Endothelial cell (in vitro differentiated cells): Measurements from ENCODE around the gene GAD2. TPM values are rescaled to one million over a fixed set of nuclear protein-coding genes. Genes with fewer than 3 reads are reported as not detected.

Experiments
- DNase-seq: peaks from one replicate; pipeline ENCODE4 v3.0.0; 2021; ENCODE audit warnings: low spot score
- H3K27ac Mint-ChIP-seq: one replicate; pipeline ENCODE4 v1.8.0; 2021; ENCODE audit warnings: mixed read lengths, inconsistent platforms; ENCODE audit not compliant: unreplicated experiment
- H3K27me3 Mint-ChIP-seq: one replicate; pipeline ENCODE4 v1.8.0; 2021; ENCODE audit warnings: mild to moderate bottlenecking, moderate library complexity, mixed read lengths, inconsistent platforms; ENCODE audit not compliant: unreplicated experiment
- H3K36me3 Mint-ChIP-seq: one replicate; pipeline ENCODE4 v1.8.0; 2021; ENCODE audit warnings: mild to moderate bottlenecking, low read depth, mixed read lengths, inconsistent platforms; ENCODE audit not compliant: unreplicated experiment
- H3K4me1 Mint-ChIP-seq: one replicate; pipeline ENCODE4 v1.8.0; 2021; ENCODE audit warnings: mild to moderate bottlenecking, mixed read lengths, inconsistent platforms; ENCODE audit not compliant: unreplicated experiment
- H3K4me3 Mint-ChIP-seq: one replicate; pipeline ENCODE4 v1.8.0; 2021; ENCODE audit warnings: mild to moderate bottlenecking, mixed read lengths, inconsistent platforms; ENCODE audit not compliant: unreplicated experiment
- H3K9me3 Mint-ChIP-seq: one replicate; pipeline ENCODE4 v1.8.0; 2021; ENCODE audit warnings: mixed read lengths, inconsistent platforms; ENCODE audit not compliant: unreplicated experiment
- CTCF ChIP-seq: fragments of 200-600 bp; sonication (generic); IDR thresholded peaks from one replicate; pipeline ENCODE4 v1.5.0; 2021; ENCODE audit warnings: antibody characterized with exemption; ENCODE audit not compliant: unreplicated experiment
- total RNA-seq: library from RNA; stranded (reverse); fragmentation: NEBNext Ultra II Directional; extraction: Animal tissue kit (Norgen Biotek cat#: 25700); gene quantifications from one replicate; pipeline ENCODE4 v1.2.1, GENCODE V29; 2021; ENCODE audit not compliant: unreplicated experiment

The GAD2 gene
- total RNA-seq, 1 donor from 2014 or later, result 0.90 TPM

- Mint-ChIP-seq H3K36me3 (peaks cover 12% of the 10 kb centered on the region), H3K4me3 (no peak overlapping the region), H3K9me3 (no peaks in the 10 kb centered on the region), H3K27ac (no peak overlapping the region), H3K27me3 (no peaks in the 10 kb centered on the region), H3K4me1 (peaks cover 16% of the 10 kb centered on the region)
- no peak for TF ChIP-seq CTCF
- no peak for DNase-seq
These were observed 22.3 kb upstream of the GAD2 start for GRCh38 chr10:26194275-26194674.

GRCh38 chr10:26197248-26197647 lies 19.3 kb upstream of the GAD2 start:
- Mint-ChIP-seq H3K27me3 (no peaks in the 10 kb centered on the region), H3K4me3 (no peak overlapping the region), H3K9me3 (no peaks in the 10 kb centered on the region), H3K27ac (no peak overlapping the region), H3K4me1 (peaks cover 29% of the 10 kb centered on the region), H3K36me3 (peaks cover 12% of the 10 kb centered on the region)
- TF ChIP-seq CTCF, result no peak
- no peak for DNase-seq

- Mint-ChIP-seq H3K36me3 (peaks cover 12% of the 10 kb centered on the region), H3K9me3 (no peaks in the 10 kb centered on the region), H3K4me1 (peaks cover 29% of the 10 kb centered on the region), H3K4me3 (no peak overlapping the region), H3K27ac (no peak overlapping the region), H3K27me3 (no peaks in the 10 kb centered on the region)
- TF ChIP-seq CTCF, result no peak
- DNase-seq, result no peak
These were observed 18.5 kb upstream of the GAD2 start for GRCh38 chr10:26198119-26198518.

- no peaks in the 10 kb centered on the region for H3K9me3 Mint-ChIP-seq
- DNase-seq, result no peak
- TF ChIP-seq CTCF, result no peak
These were observed 16.7 kb upstream of the GAD2 start for GRCh38 chr10:26199841-26200240.

GRCh38 chr10:26205223-26205622 lies 11.4 kb upstream of the GAD2 start:
- DNase-seq, result no peak
- Mint-ChIP-seq H3K9me3 (no peaks in the 10 kb centered on the region), H3K36me3 (no peaks in the 10 kb centered on the region), H3K4me3 (no peak overlapping the region), H3K27ac (no peak overlapping the region), H3K4me1 (peaks cover 7% of the 10 kb centered on the region), H3K27me3 (no peaks in the 10 kb centered on the region)
- TF ChIP-seq CTCF, result no peak

More at GRCh38 chr10:26199841-26200240, 16.7 kb upstream of the GAD2 start:
- peaks cover 29% of the 10 kb centered on the region for H3K4me1 Mint-ChIP-seq
- no peak overlapping the region for H3K27ac Mint-ChIP-seq
- H3K27me3 Mint-ChIP-seq, result no peaks in the 10 kb centered on the region
- H3K36me3 Mint-ChIP-seq, result peaks cover 12% of the 10 kb centered on the region
- no peak overlapping the region for H3K4me3 Mint-ChIP-seq
